Stimulated activated naive CD8-positive, alpha-beta T cell treated with anti-CD3 and anti-CD28 coated beads, Interleukin-15, Interleukin-2, amounts not matched to agents 100 ng/mL and 50 ng/mL, for 24 hours (primary cell): ENCODE measurements around the gene NECTIN1.
A peak's percentile ranks its signal among the peaks of the same experiment; 100 is the strongest.

Experiments
- H3K27ac Mint-ChIP-seq: one replicate; pipeline ENCODE4 v1.8.0; 2021; ENCODE audit warnings: mild to moderate bottlenecking, mixed read lengths
- H3K27me3 Mint-ChIP-seq: one replicate; pipeline ENCODE4 v1.8.0; 2021; ENCODE audit warnings: mixed read lengths
- H3K36me3 Mint-ChIP-seq: one replicate; pipeline ENCODE4 v1.8.0; 2021; ENCODE audit warnings: low read depth, mixed read lengths
- H3K4me1 Mint-ChIP-seq: one replicate; pipeline ENCODE4 v1.8.0; 2021; ENCODE audit warnings: low read depth, mixed read lengths
- H3K4me3 Mint-ChIP-seq: one replicate; pipeline ENCODE4 v1.8.0; 2021; ENCODE audit warnings: mild to moderate bottlenecking, mixed read lengths
- H3K9me3 Mint-ChIP-seq: one replicate; pipeline ENCODE4 v1.8.0; 2021; ENCODE audit warnings: mixed read lengths

Gene NECTIN1

DNA sequence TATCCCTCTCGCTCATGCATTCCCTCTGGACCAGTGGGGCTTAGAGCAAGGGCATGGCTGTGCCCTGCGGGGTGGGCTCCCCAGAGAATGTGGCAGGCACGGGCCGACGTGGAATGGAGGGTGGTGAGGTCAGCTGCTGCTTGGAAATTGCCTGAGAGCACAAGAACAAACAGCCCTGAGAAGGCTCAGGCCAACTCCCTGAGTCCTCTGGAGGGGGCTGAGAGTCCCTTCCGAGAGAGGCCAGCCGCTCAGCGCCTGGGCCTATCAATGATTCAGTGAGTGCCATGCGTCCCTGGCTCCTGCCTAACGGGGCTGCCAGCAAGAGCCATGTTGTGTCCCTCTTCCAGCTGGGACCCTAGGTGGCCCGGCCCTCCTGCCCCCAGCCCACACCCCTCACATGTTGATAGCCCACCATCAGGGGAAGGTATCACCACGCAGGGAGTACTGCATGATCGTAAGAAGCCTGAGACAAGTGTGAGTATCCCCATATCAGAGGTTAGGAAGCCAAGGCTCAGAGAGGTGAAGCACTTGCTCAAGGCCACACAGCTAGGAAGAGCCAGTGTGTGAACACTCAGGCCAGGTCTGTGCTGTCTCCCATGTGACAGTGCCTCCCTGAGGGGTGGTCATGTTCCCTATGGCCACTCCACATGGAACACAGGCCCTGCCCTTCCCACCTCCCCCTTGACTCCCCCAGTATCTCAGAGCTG is 55.8 kb downstream of the NECTIN1 start:
- H3K27me3 Mint-ChIP-seq = no peaks in the 10 kb centered on the region
- H3K27ac Mint-ChIP-seq = peak overlapping the region; percentile 45
- no peaks in the 10 kb centered on the region for H3K36me3 Mint-ChIP-seq
- no peaks in the 10 kb centered on the region for H3K9me3 Mint-ChIP-seq
- H3K4me3 Mint-ChIP-seq = no peak overlapping the region
- H3K4me1 Mint-ChIP-seq = peaks cover 22% of the 10 kb centered on the region

DNA sequence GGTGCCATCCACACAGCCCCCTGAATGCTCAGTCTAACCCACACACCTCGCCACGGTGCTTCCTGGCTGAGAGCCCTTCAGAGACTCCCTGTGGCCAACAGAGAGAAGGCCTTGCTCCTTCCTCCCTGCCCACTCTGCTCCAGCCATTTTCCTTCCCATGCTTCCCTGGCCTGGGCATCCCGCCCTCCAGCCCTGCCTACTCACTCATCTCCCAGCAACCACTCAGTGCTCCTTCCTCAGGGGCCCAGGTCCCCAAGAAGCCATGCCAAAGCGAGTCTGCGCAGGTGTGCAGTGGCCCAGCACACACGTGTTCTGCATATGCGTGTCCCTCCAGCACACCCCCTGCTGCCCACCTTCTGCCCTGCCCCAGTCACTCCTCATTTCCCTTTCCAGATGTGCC is 56.4 kb downstream of the NECTIN1 start:
- H3K4me3 Mint-ChIP-seq = no peak overlapping the region

DNA sequence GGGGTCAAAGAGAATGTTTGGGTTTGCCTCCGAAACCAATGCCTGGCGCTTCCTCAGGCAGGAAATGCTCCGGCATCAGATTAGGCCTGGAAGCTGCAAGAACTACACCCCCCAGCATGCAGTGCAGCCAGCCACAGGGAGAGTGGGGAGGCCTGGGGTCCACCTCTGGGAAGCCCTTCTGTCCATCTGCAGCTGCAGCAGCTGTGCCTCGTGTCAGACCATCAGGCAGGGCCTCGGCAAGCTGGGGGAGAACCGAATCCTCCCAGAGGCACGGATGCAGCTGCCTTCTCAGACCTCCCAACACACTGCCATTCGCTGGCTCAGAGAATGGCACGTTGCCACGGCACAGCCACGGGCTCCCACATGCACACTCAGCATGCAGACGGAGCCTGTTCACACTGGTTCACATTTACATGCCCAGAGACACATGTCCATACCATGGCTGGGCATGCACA is 57.4 kb downstream of the NECTIN1 start:
- no peaks in the 10 kb centered on the region for H3K9me3 Mint-ChIP-seq
- H3K27me3 Mint-ChIP-seq = no peaks in the 10 kb centered on the region
- H3K36me3 Mint-ChIP-seq = no peaks in the 10 kb centered on the region
- H3K27ac Mint-ChIP-seq = no peak overlapping the region
- peaks cover 22% of the 10 kb centered on the region for H3K4me1 Mint-ChIP-seq
- no peak overlapping the region for H3K4me3 Mint-ChIP-seq

More for the DNA sequence above, 56.4 kb downstream of the NECTIN1 start:
- Mint-ChIP-seq H3K4me1 (peaks cover 22% of the 10 kb centered on the region), H3K36me3 (no peaks in the 10 kb centered on the region), H3K27me3 (no peaks in the 10 kb centered on the region), H3K9me3 (no peaks in the 10 kb centered on the region), H3K27ac (no peak overlapping the region)

DNA sequence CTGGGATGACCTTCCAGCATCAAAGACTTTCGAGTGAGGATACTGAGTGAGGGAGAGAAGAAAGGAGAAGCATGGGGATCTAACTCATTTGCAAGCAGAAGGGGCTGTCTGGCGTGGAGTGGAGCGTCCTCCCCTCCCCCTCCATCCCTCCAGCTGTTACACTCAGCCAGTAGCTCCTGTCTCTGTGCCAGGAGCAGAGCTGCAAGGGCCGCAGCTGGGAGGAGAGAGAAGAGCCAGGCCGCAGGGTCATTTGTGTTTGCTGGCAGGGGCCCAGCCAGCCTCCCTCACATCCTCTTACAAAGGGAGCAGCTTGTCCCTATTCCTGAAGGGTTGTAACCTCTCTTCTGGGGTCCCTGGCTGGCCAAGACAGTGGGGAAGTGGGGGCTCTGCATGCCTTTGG is 57.9 kb downstream of the NECTIN1 start:
- peaks cover 22% of the 10 kb centered on the region for H3K4me1 Mint-ChIP-seq
- H3K36me3 Mint-ChIP-seq = no peaks in the 10 kb centered on the region
- no peaks in the 10 kb centered on the region for H3K27me3 Mint-ChIP-seq
- no peaks in the 10 kb centered on the region for H3K9me3 Mint-ChIP-seq
- H3K4me3 Mint-ChIP-seq = no peak overlapping the region
- H3K27ac Mint-ChIP-seq = no peak overlapping the region

DNA sequence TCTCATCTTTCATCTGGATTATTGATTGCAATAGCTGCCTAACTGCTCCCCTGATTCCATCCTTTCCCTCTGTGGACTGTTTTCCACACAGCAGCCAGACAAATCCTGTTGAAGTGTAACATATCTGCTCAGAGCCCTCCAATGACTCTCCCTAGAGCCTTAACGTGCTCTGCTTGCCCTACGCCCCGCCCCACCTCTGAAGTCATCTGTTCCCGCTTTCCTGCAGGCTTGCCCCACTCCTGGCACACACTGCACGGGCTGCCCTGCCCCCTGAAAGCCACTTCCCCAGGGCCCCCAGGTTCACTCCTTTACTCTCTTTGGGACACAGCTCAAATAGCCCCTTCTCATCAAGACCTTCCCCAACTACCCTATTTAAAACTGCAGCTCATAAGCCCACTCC is 59.5 kb downstream of the NECTIN1 start:
- no peak overlapping the region for H3K27ac Mint-ChIP-seq
- no peak overlapping the region for H3K4me3 Mint-ChIP-seq
- peaks cover 18% of the 10 kb centered on the region for H3K4me1 Mint-ChIP-seq
- H3K9me3 Mint-ChIP-seq = no peaks in the 10 kb centered on the region
- H3K36me3 Mint-ChIP-seq = no peaks in the 10 kb centered on the region
- no peaks in the 10 kb centered on the region for H3K27me3 Mint-ChIP-seq

DNA sequence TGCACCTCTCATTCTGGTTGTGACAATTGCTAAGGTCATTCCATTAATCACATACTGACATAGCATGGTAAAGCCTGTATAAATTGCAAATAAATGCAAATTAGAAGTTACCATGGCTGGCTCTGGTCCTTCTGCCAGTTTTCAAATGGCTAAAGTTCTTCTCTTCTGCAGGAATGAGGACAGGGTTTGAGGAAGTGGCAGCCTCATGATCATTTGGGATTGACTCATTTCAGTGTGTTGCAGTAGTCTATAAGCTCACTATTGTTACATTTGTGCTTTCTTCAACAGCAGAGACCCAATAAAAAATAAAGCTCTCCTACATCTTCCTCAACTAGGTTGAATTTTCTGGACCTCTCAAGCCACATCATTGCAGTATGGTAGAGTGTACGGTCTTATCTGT is 60.3 kb downstream of the NECTIN1 start:
- no peaks in the 10 kb centered on the region for H3K9me3 Mint-ChIP-seq
- no peak overlapping the region for H3K4me3 Mint-ChIP-seq
- no peak overlapping the region for H3K27ac Mint-ChIP-seq
- H3K36me3 Mint-ChIP-seq = no peaks in the 10 kb centered on the region
- H3K27me3 Mint-ChIP-seq = no peaks in the 10 kb centered on the region
- peaks cover 9% of the 10 kb centered on the region for H3K4me1 Mint-ChIP-seq

DNA sequence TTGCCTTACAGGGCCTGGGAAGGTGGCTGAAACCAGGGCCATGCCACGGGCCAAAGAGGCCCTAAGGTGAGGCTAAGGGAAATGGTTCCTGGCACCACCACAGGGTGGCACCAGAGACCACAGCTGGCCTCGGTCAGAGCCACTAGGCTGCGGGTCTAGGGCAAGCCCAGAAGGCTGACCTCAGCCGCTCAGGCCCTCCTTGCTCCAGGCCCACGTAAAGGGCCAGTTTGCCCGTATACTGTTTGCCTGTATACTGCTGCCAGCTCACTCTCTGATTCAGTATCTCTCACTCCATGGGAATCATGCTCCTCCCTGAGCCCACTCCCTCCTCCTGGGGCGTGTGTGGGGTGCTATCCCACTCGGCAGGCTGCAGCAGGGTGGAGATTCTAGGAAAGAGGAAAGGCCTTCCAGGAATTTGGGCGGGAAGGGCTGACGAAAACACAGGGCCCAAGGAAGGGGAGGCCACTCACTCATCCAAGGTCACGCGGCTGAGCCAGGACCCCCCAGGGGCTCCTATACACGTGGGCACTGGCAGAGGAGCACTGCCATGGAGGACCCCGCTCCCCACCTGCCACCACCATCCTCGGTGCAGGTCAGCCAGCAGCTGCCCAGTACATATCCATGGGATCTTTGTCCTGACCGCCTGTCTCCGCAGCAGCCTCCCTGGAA is 62.4 kb downstream of the NECTIN1 start:
- Mint-ChIP-seq H3K27ac (no peak overlapping the region), H3K36me3 (no peaks in the 10 kb centered on the region), H3K4me3 (no peak overlapping the region), H3K27me3 (no peaks in the 10 kb centered on the region), H3K4me1 (no peaks in the 10 kb centered on the region), H3K9me3 (no peaks in the 10 kb centered on the region)

DNA sequence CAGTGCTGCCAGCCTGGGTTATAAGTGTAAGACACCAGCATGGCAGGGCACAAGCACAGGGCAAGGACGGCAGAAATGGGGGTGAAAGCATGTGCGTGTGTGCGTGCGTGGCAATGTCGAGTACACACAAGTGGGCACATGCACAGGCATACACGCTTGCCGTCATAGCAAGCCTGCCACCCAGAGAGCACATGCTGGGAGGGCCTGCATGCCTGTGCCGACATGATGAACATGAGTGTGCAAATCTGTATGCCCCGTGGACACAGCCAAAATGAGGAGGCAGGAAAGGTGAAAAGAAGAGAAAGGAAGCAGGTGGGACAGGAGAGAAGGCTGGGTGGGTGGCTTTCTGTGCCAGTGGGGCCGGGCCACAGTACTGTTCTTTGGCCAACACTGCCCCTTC is 62.9 kb downstream of the NECTIN1 start:
- H3K27ac Mint-ChIP-seq = no peak overlapping the region
- no peaks in the 10 kb centered on the region for H3K27me3 Mint-ChIP-seq
- no peaks in the 10 kb centered on the region for H3K9me3 Mint-ChIP-seq
- H3K4me1 Mint-ChIP-seq = no peaks in the 10 kb centered on the region
- H3K36me3 Mint-ChIP-seq = no peaks in the 10 kb centered on the region
- H3K4me3 Mint-ChIP-seq = no peak overlapping the region

DNA sequence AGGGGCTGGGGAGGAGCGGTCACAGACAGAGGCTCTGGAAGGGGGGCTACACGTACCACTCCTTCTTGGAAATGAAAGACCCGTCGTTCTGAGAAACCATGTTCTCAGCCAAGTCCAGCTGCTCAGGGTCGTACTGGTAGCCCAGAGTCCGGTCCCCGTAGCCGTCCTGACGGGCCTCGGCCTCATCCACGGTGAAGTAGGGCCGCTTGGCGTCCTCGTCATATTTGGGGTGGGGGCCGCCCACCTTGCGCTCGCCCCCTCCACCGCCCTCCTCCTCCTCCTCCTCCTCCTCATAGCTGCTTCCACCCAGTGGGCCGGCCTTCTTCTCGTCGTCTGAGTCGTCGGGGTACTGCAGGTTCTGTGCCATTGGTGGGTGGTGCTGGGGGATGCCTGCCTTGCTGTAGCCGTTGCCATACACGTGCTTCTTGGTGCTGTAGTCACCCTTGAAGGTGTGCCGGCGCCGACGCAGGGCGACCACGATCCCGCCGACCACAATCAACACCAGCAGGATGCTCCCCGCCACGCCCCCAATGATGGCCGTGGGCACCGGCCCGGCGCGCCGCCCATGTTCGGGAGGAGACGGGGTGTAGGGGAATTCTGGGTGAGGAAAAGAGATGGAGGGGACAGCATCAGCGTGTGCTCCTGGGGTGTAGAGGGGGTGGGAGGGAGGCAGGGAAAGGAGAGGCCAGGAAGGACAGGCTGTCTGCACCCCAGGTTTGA is 64.1 kb downstream of the NECTIN1 start:
- Mint-ChIP-seq H3K27ac (no peak overlapping the region), H3K9me3 (no peaks in the 10 kb centered on the region), H3K36me3 (no peaks in the 10 kb centered on the region), H3K27me3 (no peaks in the 10 kb centered on the region), H3K4me3 (no peak overlapping the region), H3K4me1 (no peaks in the 10 kb centered on the region)

DNA sequence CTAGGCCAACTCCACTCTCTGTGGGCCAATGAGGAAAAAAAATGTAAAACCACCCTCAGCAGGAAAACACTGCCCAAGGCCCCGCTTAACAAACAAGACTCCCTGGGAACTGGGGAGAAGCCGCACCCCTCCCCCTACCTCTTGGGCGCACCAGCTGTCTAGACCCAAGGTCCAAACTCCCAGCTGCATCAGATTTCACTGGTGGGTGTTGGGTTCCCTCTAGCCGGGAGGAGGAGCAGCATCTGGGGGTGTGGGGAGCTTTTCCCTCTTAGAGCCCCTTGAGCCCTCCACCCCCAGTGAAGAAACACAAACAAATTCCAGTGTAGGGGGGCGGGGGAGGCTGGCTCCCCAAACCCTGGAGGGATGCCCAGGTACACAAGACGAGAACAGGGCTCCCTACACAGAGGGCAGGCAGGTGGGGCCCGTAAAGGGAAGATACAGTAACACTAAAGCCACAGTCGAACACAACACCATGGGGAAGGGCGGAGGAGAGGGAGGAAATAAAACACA is 64.9 kb downstream of the NECTIN1 start:
- no peak overlapping the region for H3K27ac Mint-ChIP-seq
- H3K4me1 Mint-ChIP-seq = no peaks in the 10 kb centered on the region
- no peaks in the 10 kb centered on the region for H3K9me3 Mint-ChIP-seq
- no peaks in the 10 kb centered on the region for H3K36me3 Mint-ChIP-seq
- no peaks in the 10 kb centered on the region for H3K27me3 Mint-ChIP-seq
- no peak overlapping the region for H3K4me3 Mint-ChIP-seq

DNA sequence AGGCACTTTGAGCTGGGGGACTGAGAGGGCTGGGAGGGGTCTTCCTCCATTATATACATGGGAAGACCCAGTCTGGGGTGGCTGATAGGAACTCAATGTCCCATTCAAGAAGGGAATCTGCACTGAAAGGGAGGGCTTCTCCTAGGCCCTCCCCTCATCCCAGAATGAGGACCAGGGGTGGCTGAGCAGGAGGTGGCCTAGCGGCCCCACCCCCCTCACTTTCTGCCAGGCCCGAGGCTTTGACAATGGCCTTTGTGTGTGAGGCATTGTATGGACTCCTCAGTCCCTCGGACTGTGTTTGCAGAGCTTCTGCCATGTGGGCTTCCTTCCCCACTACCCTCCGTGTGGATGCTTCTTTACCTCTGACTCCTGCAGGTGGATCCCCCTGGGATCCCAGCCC is 65.7 kb downstream of the NECTIN1 start:
- no peak overlapping the region for H3K4me3 Mint-ChIP-seq
- no peak overlapping the region for H3K27ac Mint-ChIP-seq
- H3K9me3 Mint-ChIP-seq = no peaks in the 10 kb centered on the region
- no peaks in the 10 kb centered on the region for H3K36me3 Mint-ChIP-seq
- no peaks in the 10 kb centered on the region for H3K4me1 Mint-ChIP-seq
- no peaks in the 10 kb centered on the region for H3K27me3 Mint-ChIP-seq

DNA sequence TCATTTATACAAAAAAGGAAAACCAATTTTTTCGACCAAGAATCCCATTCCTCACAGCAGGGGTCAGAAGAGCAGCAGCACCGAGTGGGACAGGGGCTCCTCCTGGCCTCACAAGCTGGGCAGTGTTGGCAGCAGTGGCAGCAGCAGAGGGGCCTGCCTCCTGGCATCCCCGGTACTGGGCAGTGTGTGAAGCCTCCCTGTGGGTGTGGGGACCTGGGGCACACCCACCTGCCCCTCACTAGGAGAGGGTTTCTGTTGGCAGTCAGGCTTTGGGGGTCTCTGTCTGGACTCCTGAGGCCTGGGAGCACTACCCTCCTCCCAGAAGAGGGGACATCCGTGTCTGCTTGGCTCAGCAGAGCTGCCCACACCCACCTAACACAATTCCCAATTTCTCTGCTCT is 67.8 kb downstream of the NECTIN1 start:
- H3K36me3 Mint-ChIP-seq = no peaks in the 10 kb centered on the region
- H3K9me3 Mint-ChIP-seq = no peaks in the 10 kb centered on the region
- no peak overlapping the region for H3K27ac Mint-ChIP-seq
- H3K27me3 Mint-ChIP-seq = no peaks in the 10 kb centered on the region
- H3K4me1 Mint-ChIP-seq = no peaks in the 10 kb centered on the region
- no peak overlapping the region for H3K4me3 Mint-ChIP-seq

DNA sequence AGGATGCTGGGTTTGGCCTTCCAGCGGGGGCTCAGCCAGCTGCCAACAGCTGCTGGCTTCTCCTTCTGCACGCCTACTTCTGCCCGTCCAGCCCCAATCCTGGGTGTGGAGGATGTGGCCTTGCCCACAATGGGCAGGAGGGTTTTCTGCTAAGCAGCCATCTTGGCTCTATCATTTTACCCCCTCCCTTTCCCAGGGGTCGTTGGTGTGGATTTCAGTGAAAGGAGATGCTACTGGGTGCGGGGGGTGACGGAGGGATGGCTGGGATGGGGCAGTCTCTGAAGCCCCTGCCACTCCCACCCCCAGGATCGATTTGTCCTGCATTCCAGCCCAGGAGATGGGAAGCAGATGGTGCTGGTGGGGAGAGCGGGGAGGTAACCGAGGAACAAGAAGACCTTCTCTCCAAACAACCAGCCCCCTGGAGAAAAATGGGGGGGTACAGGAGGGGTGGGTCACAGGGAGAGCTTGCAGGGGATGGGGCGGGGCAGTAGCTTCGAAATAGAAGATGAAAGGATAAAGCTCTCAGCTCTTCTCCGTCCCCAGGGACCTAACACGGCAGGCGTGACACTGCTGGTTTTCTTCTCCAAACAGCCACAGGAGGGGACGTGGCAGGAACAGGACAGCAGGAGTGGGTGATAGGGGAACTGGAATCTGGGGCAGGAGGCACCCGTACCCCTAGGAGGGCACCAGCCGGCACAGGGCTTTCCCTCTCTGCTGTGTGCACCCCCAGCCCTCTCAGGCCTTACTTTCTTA is 68.9 kb downstream of the NECTIN1 start:
- no peak overlapping the region for H3K27ac Mint-ChIP-seq
- H3K4me3 Mint-ChIP-seq = no peak overlapping the region
- H3K9me3 Mint-ChIP-seq = no peaks in the 10 kb centered on the region
- no peaks in the 10 kb centered on the region for H3K4me1 Mint-ChIP-seq
- no peaks in the 10 kb centered on the region for H3K27me3 Mint-ChIP-seq
- no peaks in the 10 kb centered on the region for H3K36me3 Mint-ChIP-seq

DNA sequence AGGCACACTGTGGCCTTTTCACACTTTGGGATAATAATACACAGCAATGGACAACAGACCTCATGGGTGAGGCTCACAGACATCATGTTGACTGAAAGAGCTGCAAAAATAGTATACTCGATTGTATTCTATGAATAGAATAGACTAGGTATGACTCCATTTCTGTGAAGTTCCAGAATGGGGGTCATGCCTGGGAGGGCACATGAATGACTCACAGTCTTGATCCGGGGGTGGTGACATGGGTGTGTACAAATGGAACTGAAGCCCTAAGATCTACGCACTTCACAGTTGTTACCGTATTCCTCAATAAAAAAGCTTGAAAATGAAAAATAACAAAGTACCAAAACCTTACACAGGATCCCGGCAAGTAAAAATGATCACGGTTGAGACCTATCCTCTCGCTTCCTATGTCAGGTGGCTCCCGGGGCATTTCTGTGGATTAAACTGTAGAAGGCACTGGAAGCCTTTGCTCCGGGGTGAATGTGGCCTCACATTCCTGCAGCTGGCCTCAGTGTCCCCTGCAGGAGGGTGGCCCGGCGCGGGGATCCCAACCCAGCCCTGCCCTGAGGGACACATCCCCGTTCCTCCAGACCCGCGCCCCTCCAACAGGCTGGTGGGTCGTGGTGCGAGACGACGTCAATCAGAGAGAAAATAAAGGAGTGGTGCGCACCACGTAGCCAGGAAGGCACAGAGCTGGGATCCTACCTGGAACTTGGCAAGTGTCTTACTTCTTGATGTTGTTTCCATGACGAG is 75.9 kb downstream of the NECTIN1 start:
- H3K27me3 Mint-ChIP-seq = peaks cover 8% of the 10 kb centered on the region
- H3K27ac Mint-ChIP-seq = no peak overlapping the region
- no peaks in the 10 kb centered on the region for H3K4me1 Mint-ChIP-seq
- H3K4me3 Mint-ChIP-seq = no peak overlapping the region
- H3K9me3 Mint-ChIP-seq = no peaks in the 10 kb centered on the region
- no peaks in the 10 kb centered on the region for H3K36me3 Mint-ChIP-seq
